ENCODE results near the gene RAPGEF1. TPM values are rescaled to one million over a fixed set of nuclear protein-coding genes. Genes with fewer than 3 reads are reported as not detected.

The RAPGEF1 gene
- total RNA-seq, 2 donors from 2014 or later, result 59.7 to 73.0 TPM

DNA sequence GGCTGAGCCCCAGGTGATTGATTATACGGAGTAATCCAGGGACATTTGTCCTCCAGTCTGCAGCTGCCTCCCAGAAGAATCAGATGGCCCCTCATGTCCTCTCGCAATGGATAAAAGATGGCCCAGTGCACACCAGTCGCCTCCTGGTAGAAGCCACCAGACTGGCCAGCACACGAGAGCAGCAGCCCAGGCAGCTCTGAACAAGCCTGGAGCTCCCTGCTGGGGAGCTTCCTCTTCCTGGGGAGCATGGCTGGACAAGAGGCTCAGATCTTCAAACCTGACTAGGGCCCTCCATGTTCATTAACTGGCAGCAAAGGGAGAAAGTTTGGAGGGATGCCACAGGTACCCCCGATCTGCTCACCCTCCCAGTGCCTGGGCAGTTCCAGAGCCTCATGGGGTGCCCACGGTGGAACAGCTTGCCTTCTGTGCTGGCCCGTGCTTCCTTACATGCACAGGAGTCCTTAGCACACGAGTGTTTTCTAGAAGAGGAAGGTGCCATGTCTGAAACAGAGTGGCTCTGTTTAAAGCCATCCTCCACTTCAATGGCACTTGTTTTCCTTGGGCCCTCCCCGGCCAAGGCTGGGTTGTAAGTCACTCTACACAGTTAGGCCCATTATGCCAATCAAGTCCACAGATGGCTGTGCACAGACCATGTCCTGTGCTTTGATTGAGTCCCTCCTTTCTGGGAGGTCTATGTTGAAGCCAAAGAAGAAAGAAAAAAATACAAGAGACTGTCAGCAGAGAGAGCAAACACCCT is 118.9 kb downstream of the RAPGEF1 start:
- Histone ChIP-seq H3K27ac (no peak overlapping the region), H3K9me3 (no peaks in the 10 kb centered on the region), H3K27me3 (replicated peaks; ENCODE audit: insufficient read depth) (no peaks in the 10 kb centered on the region), H3K4me1 (ENCODE audit: control insufficient read depth in 1 of 2, low read depth in 2 of 2) (peaks cover 2 to 9% of the 10 kb centered on the region in 2 donors), H3K4me3 (no peak overlapping the region), H3K36me3 (peaks cover 57% of the 10 kb centered on the region)
- TF ChIP-seq, protein P1, sequence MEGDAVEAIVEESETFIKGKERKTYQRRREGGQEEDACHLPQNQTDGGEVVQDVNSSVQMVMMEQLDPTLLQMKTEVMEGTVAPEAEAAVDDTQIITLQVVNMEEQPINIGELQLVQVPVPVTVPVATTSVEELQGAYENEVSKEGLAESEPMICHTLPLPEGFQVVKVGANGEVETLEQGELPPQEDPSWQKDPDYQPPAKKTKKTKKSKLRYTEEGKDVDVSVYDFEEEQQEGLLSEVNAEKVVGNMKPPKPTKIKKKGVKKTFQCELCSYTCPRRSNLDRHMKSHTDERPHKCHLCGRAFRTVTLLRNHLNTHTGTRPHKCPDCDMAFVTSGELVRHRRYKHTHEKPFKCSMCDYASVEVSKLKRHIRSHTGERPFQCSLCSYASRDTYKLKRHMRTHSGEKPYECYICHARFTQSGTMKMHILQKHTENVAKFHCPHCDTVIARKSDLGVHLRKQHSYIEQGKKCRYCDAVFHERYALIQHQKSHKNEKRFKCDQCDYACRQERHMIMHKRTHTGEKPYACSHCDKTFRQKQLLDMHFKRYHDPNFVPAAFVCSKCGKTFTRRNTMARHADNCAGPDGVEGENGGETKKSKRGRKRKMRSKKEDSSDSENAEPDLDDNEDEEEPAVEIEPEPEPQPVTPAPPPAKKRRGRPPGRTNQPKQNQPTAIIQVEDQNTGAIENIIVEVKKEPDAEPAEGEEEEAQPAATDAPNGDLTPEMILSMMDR (IDR thresholded peaks at IDR 0.05), result no peak
- DNase-seq (ENCODE audit: low spot score) (no peak), ATAC-seq (ENCODE audit: insufficient number of reproducible peaks, low FRiP score, low read depth) (no peak)

- ATAC-seq (ENCODE audit: insufficient number of reproducible peaks, low FRiP score, low read depth), result no peak
- H3K36me3 ChIP-seq, result peaks cover 65% of the 10 kb centered on the region
Observed at GRCh38 chr9:131619680-131620079, 120.2 kb downstream of the RAPGEF1 start.

DNA sequence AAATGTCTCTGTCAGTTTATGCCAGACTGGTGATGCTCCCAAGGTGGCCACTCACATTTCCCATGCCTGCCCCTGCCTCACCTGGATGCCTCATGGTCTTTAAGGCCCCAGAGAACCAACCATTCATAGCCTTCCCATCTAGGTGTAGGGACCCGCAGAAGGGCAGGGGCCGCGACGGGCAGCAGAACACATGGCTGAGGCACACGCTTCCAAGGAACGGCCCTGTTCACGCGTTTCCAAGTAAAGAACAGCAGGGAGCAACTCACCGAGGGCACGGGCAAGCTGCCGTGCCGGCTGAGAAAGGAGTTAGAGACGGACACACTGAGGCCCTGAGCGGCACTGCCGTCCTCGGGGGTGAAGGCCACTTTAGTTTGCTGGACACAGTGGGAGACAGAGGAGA is 121.1 kb downstream of the RAPGEF1 start:
- Histone ChIP-seq H3K9me3 (no peaks in the 10 kb centered on the region), H3K4me1 (ENCODE audit: control insufficient read depth in 1 of 2, low read depth in 2 of 2) (peaks cover 2 to 9% of the 10 kb centered on the region in 2 donors), H3K4me3 (no peak overlapping the region), H3K36me3 (peaks cover 60% of the 10 kb centered on the region), H3K27me3 (replicated peaks; ENCODE audit: insufficient read depth) (no peaks in the 10 kb centered on the region), H3K27ac (no peak overlapping the region)
- no peak for DNase-seq (ENCODE audit: low spot score)
- no peak for ATAC-seq (ENCODE audit: insufficient number of reproducible peaks, low FRiP score, low read depth)
- TF ChIP-seq, protein P1 (IDR thresholded peaks at IDR 0.05), result no peak

More at GRCh38 chr9:131619680-131620079, 120.2 kb downstream of the RAPGEF1 start:
- TF ChIP-seq, protein P1 (IDR thresholded peaks at IDR 0.05), result no peak
- DNase-seq (ENCODE audit: low spot score), result no peak
- no peaks in the 10 kb centered on the region for H3K27me3 ChIP-seq (replicated peaks; ENCODE audit: insufficient read depth)
- H3K9me3 ChIP-seq, result no peaks in the 10 kb centered on the region
- H3K4me1 ChIP-seq (ENCODE audit: control insufficient read depth in 1 of 2, low read depth in 2 of 2), result peaks cover 2 to 9% of the 10 kb centered on the region in 2 donors
- no peak overlapping the region for H3K4me3 ChIP-seq
- H3K27ac ChIP-seq, result no peak overlapping the region

DNA sequence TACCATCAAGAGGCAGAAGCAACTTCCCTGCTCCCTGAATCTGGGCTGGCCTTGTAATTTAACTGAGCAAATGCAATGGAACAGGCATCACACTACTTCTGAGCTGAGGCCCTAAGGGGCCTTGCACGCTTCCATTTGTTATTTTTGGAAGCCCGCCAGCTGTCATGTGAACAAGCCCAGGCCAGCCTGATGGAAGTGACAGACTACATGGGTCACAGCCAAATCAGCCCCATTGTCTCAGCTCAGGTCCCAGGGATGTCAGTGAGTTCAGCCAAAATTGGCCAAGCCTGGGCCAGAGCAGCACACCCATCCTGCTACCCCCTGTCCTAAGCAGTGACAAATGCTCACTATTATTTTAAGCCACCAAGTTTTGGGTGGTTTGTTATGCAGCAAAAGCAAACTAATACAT is 121.8 kb downstream of the RAPGEF1 start:
- no peaks in the 10 kb centered on the region for H3K27me3 ChIP-seq (replicated peaks; ENCODE audit: insufficient read depth)
- H3K9me3 ChIP-seq, result no peaks in the 10 kb centered on the region
- TF ChIP-seq, protein P1 (IDR thresholded peaks at IDR 0.05), result no peak
- ATAC-seq (ENCODE audit: insufficient number of reproducible peaks, low FRiP score, low read depth) (no peak), DNase-seq (ENCODE audit: low spot score) (no peak)
- H3K4me1 ChIP-seq (ENCODE audit: control insufficient read depth in 1 of 2, low read depth in 2 of 2), result peaks cover 2 to 9% of the 10 kb centered on the region in 2 donors
- no peak overlapping the region for H3K27ac ChIP-seq
- H3K4me3 ChIP-seq, result no peak overlapping the region
- H3K36me3 ChIP-seq, result peaks cover 63% of the 10 kb centered on the region

GRCh38 chr9:131617611-131618010 is 122.3 kb downstream of the RAPGEF1 start:
- Histone ChIP-seq H3K27me3 (replicated peaks; ENCODE audit: insufficient read depth) (no peaks in the 10 kb centered on the region), H3K27ac (no peak overlapping the region), H3K4me1 (ENCODE audit: control insufficient read depth in 1 of 2, low read depth in 2 of 2) (peaks cover 2 to 9% of the 10 kb centered on the region in 2 donors), H3K36me3 (peaks cover 65% of the 10 kb centered on the region), H3K4me3 (no peak overlapping the region), H3K9me3 (no peaks in the 10 kb centered on the region)
- TF ChIP-seq, protein P1 (IDR thresholded peaks at IDR 0.05), result no peak
- ATAC-seq (ENCODE audit: insufficient number of reproducible peaks, low FRiP score, low read depth) (no peak), DNase-seq (ENCODE audit: low spot score) (no peak)

All from thoracic aorta (tissue), 2 donors.